Measurements from ENCODE around the gene ALDOC. TPM values are rescaled to one million over a fixed set of nuclear protein-coding genes. Genes with fewer than 3 reads are reported as not detected.

Gene ALDOC
- total and polyA plus RNA-seq, 2 of the 13 experiments (the other 11 are each of a cell fraction or from before 2014, with no cell fraction given) = 15.4 to 60.9 TPM

- TF ChIP-seq ZNF790 (CRISPR knock-in tag; IDR thresholded peaks at IDR 0.05; ENCODE audit: borderline replicate concordance) = 0 out of 2 replicates have a peak, but pooled peaks have one; percentile 57
- TF ChIP-seq MXI1 (IDR thresholded peaks at IDR 0.05; ENCODE audit: borderline replicate concordance, low read depth, low read length) = peak; percentile 74; the same call in 1 of the 3 replicates
- TF ChIP-seq MYPOP (CRISPR knock-in tag; IDR thresholded peaks at IDR 0.05) = no peak
- TF ChIP-seq ZNF879 (CRISPR knock-in tag; IDR thresholded peaks at IDR 0.05) = no peak
- no peak for TF ChIP-seq MBD4 (IDR thresholded peaks at IDR 0.05; ENCODE audit: borderline replicate concordance, low read length)
- TF ChIP-seq ZFP82 (CRISPR knock-in tag; IDR thresholded peaks at IDR 0.05; ENCODE audit: borderline replicate concordance) = 0 out of 2 replicates have a peak, but pooled peaks have one; percentile 68
- TF ChIP-seq ZNF275 (CRISPR knock-in tag; IDR thresholded peaks at IDR 0.05; ENCODE audit: borderline replicate concordance) = 0 out of 2 replicates have a peak, but pooled peaks have one; percentile 39
- TF ChIP-seq ELF1 (CRISPR knock-in tag; IDR thresholded peaks at IDR 0.05) = 0 out of 2 replicates have a peak, but pooled peaks have one; percentile 16
- peak; percentile 32; the same call in 1 of the 2 replicates for TF ChIP-seq SP4 (CRISPR knock-in tag; IDR thresholded peaks at IDR 0.05)
- 0 out of 2 replicates have a peak, but pooled peaks have one; percentile 11 for TF ChIP-seq SALL1 (CRISPR knock-in tag; IDR thresholded peaks at IDR 0.05)
- 0 out of 2 replicates have a peak, but pooled peaks have one; percentile 15 for TF ChIP-seq IRF2 (CRISPR knock-in tag; IDR thresholded peaks at IDR 0.05)
- peak; percentile 56; the same call in 1 of the 2 replicates for TF ChIP-seq KDM5B (CRISPR knock-in tag; IDR thresholded peaks at IDR 0.05; ENCODE audit: borderline replicate concordance)
- TF ChIP-seq BRD4 (CRISPR knock-in tag; IDR thresholded peaks at IDR 0.05) = no peak
- TF ChIP-seq FOXK1 (CRISPR knock-in tag; IDR thresholded peaks at IDR 0.05; ENCODE audit: borderline replicate concordance, low read depth) = 0 out of 2 replicates have a peak, but pooled peaks have one; percentile 18
- no peak for TF ChIP-seq ARID5B (CRISPR knock-in tag; IDR thresholded peaks at IDR 0.05)
- no peak for TF ChIP-seq IKZF4 (CRISPR knock-in tag; IDR thresholded peaks at IDR 0.05; ENCODE audit: borderline replicate concordance, low read depth, not compliant biosample characterization)
- TF ChIP-seq ZNF225 (CRISPR knock-in tag; IDR thresholded peaks at IDR 0.05) = peak; percentile 59; the same call in 1 of the 2 replicates
- no peak for TF ChIP-seq ZFP37 (CRISPR knock-in tag; IDR thresholded peaks at IDR 0.05; ENCODE audit: borderline replicate concordance)
- no peak for TF ChIP-seq POGK (CRISPR knock-in tag; conservative IDR thresholded peaks at IDR 0.05)
- TF ChIP-seq POGZ (CRISPR knock-in tag; IDR thresholded peaks at IDR 0.05) = no peak
- TF ChIP-seq SRSF1 (optimal IDR thresholded peaks at IDR 0.05; ENCODE audit: low read depth, low read length) = no peak
- 0 out of 2 replicates have a peak, but pooled peaks have one; percentile 17 for TF ChIP-seq MED1 (CRISPR knock-in tag; IDR thresholded peaks at IDR 0.05)
These were observed 5.9 kb downstream of the ALDOC start (continued) for GRCh38 chr17:28570716-28571360.
